RPMI7951 (cell line): ENCODE results near the gene HOXC5. TPM values are rescaled to one million over a fixed set of nuclear protein-coding genes. Genes with fewer than 3 reads are reported as not detected.
"Not testable (repeated sequence)": the region's sequence is repeated elsewhere in the genome, so short reads cannot be mapped to it uniquely, and the experiment has no call there.

Experiments used
- DNase-seq: peaks from one replicate; pipeline ENCODE4 v3.0.0-alpha.2; 2012; ENCODE audit warnings: low read depth
- total RNA-seq: library from RNA; depleted of rRNA; stranded (reverse); fragments of >200 nt; shearing (Covaris generic); gene quantifications from 2 replicates; pipeline ENCODE4 v1.2.3, GENCODE V29; 2014

HOXC5 gene
- total RNA-seq, 1 experiment from 2014 or later: 2.0 TPM

DNA sequence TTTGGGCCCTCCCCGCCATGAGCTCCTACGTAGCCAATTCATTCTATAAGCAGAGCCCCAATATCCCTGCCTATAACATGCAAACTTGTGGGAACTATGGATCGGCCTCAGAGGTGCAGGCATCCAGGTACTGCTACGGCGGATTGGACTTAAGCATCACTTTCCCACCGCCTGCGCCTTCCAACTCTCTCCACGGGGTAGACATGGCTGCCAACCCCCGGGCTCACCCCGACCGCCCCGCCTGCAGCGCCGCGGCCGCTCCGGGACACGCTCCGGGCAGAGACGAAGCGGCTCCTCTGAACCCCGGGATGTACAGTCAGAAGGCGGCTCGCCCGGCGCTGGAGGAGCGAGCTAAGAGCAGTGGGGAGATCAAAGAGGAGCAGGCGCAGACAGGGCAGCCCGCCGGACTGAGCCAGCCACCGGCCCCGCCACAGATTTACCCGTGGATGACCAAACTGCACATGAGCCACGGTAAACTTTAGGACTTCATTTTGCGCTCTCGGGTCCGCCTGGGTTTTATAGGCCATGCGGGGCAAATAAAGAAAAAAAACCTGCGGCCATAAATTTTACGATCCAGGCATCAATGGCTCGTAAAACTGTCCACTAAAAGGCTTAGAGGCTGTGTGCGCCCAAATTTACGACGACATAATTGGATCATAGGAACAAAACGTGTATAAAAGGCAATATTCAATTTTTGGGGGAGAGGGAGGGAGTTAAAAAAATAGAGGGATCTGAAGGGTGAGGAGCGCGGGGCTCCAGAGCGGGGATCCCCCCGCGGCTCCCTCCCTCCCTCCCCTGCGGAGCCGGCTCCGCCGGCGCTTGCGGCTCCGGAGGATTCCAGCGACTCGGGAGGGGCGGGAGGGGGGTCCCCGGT, 493 bp downstream of the HOXC5 start:
- DNase-seq: peak; percentile 64

DNA sequence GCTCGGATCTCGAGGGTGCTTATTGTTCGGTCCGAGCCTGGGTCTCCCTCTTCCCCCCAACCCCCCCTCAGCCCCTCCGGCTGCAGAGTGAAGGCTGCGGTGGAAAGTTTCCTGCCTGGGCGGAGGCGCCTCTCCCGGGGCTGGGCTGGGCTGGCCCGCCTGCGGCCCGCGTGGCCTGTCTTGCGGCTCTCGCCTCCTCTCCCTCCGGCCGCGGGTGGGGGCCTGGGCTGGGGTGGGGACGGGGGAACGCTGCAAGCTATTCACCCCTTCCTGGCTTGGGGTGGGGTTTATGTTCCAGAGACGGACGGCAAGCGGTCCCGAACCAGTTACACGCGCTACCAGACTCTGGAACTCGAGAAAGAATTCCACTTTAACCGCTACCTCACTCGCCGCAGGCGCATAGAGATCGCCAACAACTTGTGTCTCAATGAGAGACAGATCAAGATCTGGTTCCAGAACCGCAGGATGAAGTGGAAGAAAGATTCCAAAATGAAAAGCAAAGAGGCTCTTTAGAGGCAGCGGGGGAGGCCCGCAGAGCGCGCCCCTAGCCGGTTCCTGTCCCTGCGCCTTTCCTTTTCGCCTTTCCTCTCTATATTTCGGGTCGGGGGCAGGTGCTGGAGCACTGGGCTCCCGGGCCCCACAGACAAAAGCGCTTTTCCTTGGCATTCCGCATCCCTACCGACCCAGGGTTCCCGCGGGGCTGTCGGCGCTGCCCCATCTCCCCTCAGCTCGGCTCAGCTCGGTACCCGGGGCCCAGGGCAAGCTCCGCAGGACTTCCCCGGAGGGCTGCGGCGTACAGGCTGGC, 1.3 kb downstream of the HOXC5 start:
- DNase-seq: peak; percentile 76

DNA sequence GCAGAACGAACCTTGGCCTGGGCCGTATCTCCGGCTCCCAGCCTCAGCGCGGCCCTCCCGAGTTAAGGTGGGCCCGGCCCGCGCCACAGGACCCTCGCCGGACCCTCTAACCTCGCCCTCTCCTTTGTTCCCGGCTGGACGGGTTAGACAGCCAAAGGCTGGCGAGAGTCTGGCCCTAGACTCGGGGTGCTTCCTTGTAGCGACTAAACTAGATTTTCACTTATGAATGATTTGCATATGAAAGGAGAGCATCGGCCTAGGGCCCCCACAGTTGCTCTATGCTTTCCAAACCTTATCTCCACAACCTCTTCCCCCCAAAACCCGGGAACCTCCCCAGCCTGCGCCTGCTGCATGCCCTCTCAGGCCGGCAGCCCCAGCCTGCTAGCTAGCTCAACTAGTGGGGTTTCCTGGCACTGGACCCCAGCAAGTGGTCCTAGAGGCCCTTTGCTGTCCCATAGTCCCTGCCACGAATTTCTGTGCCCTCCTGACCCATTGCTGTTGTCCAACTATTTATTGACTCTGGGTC, 2.0 kb downstream of the HOXC5 start:
- DNase-seq: no peak

DNA sequence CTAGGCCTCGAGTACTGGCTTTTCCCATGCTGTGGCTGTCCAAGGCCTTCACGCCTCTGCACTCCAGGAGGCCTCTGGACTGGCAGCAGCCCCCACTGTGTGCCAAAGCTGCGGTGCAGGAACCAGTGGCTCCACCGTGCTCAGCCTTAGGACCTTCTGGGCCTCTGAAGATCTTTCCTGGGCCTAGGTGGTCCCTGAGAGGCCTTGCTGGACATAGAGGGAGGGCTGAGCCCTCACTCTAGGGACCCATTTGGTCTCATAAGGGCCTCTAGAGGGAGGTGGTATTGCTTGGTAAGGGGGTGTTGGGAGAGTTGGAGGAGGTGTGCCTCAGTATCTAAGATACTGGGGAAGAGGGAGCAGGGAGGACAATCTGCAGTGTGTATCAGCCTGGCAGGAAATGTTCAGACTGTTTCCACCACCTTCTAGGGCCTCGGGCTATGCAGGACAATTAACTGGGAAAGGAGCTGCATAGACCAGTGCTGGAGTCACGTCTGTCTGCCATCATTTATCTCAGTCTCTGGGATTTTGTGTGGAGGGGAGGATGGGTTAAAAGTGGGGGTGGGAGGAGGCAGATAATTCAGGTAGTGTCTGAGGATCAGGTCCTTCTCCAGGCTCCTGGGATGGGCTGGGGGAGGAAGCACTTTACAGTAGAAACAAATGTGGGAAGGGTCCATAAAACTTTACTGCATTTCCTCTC, 2.9 kb downstream of the HOXC5 start:
- no peak for DNase-seq

DNA sequence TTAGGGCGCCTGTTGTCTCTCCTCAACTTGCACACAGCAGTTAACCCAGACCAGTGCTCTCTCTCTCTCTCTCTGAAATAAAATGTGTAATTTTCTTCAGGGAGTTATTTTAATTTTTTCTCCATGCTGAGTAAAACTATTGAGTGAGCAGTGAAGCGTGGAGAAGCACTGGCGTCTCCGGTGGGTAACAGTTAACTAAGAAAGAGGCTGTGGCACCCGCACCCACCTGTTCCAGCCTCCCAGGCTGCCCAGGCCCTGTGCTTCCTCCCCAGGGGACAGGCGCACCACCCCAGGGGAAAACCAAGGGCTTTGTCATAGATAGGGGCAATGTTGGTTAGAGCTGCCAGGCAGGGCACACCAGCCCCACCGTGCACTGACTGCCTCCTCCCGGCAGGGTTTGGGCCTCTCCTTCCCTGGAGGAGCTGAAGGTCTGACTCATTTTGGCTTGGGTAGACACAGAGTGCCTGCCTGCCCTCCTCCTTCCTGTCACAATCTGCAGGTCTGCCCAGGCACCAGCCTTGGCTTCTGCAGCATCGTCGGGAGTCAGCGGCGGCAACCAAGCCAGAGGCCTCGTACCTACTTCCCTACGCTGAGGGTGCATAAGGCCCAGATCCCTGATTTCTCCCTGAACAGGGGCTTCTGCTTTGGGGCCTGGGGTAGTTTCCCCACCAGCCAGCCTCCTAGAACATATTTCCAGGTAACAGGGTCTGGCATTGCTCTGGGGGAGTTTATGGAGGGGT, 3.9 kb downstream of the HOXC5 start:
- peak; percentile 57 for DNase-seq

DNA sequence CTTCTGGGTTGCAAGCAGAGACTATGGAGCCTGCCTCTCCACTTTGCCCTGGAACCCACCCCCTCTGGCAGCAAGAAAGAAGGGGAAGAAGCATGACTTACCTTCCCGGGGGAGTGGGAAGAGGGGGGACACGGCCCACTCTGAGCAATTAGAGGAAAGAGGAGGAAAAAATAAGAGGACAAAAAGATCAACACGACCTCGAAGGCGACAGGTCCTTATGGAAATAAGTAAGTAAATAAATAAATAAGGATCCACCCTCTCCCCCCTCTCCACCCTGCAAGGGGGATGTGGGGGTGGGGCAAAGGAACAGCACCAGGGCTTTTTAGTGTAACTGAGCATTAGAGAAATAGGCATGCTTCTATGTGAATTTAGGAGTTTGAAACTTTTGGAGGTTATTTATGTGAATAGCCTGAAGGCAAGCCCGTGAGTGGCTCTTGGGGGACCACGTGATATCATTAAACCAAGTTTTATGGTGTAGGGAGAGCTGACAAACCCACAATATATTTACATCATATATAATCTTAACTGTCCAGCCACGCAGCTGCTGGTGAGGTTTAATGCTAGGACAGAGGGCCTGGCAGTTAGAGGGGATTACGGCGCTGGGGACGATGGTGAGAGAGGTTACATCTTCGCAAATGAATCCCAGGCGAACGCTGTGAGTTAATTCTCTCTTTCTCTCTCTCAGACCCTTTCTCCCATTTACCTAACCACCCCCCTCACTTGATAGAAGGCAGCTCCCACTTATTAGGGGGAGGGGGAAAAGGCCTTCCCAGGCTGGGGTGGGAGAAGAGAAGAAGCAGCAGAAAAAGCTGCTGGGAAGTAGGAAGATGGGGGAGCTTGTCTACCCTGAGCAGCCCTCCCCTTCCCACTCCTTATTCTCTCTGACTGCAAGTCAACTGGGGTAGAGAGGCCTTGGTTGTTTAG, 4.8 kb downstream of the HOXC5 start:
- DNase-seq: no peak

DNA sequence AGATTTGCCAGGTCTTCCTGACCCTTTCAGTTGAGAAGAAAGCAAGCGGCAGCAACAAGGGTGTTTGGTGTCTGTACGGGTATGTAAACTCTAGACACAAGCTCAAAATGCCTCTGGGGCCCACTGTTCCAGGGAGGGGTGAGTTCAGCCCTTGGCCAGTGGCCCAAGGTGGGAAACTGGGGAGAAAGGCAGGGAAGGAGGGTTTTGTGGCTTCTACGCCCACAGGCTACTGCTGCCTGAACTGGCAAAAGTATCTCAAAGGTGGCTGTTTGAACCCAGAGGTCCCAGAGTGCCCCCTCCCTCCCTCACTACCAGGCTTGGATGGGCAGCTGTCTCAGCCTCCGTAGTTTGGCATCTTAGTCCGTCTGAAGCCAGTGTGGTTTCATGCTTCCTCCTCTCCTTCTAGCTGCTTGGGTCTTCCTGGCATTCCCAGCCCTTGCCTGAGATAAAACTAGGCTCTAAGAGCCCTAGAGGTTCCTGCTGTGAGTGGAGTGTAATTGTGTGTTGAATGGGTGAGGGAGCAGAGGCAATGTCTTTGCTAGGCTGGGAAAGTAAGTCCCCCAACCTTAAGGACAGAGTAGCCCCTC, 5.5 kb downstream of the HOXC5 start:
- DNase-seq: no peak

DNA sequence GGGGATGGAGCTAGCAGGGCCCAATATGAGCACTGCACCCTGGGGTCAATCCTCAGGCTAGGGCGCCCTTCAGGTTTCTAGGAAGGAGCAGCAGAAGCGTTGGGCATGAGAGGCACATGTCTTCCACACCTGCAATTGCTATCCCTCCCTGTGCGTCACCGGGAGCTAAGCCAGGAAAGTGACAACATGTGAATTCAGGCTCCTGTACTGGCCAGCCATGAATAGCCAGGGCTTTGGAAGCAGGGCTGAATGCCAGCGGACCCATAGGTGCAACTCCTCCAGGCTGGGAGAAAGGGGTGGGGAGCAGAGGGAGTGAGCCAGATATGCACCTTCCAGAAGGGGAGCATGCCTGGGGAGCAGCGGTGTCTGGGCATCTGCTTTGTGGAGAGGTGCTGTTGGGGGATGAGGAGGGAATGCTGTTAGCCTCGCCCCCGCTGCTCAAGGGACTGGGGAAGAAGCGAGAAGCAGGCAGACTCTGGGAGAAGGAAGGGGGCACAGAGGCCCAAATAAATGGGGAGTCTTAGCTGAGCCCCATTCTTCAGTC, 6.1 kb downstream of the HOXC5 start:
- no peak for DNase-seq

DNA sequence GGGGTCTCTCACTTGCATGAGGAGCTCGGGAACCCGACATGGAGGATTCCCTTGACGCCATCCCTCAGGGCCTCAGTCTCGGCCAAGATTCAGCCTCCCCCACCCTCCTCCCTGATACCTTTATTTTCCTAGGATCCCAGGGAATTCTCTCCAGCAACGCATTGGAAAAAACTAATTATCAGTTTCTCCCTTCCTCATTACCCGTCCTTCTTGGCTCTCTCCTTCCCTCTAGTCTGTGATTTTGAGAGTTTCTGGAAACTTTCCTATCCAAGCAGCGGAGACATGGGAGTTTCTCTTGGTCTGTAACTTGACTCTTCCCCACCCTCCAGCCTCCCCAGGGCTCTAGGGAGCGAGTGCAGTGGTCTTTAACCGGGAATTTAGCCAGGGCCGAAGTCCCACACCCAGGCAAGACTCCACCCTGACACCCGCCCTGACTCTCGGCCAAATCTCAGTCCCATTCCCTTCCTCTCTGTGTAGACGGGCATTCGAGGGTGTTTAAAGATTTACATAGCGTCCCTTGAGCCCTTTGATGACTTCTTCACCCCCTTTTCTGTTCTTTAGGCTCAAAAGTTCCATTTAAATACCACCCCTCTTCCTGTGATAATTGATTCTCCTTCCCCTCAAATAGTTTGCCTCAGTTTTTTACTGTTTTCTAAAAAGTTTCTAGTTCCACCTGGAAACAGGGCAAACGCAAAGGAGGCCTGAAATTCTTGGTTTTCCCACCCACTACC, 6.7 kb downstream of the HOXC5 start:
- no peak for DNase-seq

DNA sequence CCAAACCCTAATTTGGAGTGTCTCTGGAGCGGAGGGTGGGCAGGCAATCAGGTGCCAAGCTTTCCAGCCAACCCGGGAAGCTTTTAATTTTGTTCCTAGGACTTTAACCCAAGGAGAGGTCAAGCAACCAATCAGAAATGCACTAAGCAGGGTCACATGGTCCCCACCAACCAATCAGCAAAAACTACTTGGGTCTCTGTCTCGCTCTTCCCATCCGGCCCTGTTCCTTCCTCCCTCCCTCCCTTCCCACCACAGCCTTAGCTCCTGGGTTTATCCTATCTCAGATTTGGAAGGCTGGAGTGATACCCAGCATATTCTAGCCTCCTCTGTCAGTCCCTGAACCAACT, 7.3 kb downstream of the HOXC5 start:
- peak; percentile 35 for DNase-seq

DNA sequence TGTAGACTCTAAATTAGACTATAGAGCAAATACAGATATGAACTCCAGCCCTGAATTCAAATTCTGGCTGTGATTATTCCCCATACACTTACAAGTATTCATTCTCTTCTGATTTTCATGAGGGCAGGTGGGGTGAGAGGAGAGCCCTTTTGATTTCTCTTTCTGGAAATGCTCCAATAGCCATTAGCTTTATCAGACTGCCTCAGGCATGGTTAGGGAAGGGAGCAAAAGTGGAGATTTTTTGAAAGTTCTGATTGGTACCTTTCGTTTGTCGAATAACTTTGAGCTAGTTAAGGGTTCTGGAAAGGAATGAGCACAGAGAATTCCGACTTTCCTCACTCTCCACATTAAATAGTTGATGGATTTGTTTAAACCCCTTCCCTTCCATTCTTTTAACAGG, 7.8 kb downstream of the HOXC5 start:
- no peak for DNase-seq

DNA sequence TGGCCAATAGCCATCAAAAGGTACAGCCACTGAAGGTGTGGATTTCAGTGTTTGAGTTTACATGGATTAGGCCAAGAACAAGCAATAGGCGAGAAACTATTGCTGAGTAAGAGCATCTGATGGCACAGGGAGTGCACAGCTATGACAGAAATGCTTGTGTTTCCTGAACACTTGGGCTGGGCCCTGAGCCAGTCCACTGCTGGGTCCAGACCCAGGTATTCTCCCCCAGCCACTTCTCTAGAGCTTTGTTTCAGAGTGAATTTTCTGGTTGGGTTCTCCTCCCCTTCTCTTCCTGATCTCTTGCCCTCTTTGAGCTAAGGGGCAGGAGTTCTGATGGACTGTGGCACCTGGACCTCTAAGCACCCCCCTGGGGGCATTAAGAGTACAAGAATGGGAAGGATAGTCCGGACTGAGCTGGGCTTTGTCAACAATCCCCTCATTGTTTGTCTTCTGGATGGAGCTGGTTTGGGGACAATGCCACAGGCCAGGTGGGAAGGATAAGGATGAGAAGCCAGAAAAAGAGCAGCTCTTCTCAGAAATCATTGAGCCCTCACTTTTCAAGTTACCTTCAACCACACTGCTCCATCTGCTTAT, 8.3 kb downstream of the HOXC5 start:
- DNase-seq: no peak

DNA sequence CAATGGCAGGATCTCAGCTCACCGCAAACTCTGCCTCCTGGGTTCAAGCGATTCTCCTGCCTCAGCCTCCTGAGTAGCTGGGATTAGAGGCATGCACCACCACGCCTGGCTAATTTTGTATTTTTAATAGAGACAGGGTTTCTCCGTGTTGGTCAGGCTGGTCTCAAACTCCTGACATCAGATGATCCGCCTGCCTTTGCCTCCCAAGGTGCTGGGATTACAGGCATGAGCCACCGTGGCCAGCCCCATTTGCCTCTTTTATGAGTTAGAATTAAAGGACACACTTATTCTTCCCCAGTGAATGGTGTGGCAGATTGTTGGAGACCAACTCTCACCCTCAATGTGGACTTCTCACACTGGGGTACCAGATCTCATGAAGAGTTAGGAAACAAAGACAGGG, 9.2 kb downstream of the HOXC5 start:
- DNase-seq: not testable (repeated sequence)

DNA sequence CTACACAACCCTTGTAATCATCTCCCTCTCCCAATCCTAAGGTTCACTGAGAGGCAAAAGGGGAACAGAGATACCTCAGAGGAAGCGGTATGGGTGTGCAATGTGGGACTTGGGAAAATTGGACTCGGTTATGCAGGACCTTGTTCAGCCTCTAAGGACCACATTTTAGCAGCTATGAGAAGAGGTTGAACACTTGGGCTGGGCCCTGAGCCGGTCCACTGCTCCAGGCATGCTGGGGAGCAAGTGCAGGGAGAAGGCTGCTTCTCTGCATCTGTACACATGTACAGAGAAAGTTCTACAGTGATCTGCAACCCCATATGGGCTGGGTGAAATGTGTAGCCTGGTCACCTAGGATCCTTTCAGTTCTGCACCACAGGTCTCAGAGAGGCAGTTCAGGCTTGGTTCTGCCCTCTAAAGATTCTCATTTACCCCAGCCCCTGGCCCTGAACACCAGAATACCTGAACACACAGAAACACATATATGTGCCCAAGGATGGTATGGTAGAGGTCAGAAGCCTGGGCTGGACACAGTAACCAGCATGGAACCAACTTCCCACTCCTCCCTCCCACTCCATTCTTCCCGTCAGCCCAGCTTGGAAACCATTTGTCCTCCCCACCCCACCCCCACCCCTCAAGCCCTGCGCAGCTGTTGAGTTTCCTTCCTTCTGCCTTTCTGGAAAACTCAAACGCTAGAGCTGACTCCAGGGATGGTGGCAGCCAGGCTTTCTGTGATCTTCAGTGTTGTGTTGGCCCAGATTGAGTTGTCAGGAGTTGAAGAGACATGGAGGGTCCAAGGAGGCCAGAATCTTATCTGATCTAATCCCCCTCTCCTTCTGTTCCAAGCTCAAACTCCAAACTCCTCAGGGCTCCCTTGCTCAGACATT, 10.4 kb downstream of the HOXC5 start:
- no peak for DNase-seq

DNA sequence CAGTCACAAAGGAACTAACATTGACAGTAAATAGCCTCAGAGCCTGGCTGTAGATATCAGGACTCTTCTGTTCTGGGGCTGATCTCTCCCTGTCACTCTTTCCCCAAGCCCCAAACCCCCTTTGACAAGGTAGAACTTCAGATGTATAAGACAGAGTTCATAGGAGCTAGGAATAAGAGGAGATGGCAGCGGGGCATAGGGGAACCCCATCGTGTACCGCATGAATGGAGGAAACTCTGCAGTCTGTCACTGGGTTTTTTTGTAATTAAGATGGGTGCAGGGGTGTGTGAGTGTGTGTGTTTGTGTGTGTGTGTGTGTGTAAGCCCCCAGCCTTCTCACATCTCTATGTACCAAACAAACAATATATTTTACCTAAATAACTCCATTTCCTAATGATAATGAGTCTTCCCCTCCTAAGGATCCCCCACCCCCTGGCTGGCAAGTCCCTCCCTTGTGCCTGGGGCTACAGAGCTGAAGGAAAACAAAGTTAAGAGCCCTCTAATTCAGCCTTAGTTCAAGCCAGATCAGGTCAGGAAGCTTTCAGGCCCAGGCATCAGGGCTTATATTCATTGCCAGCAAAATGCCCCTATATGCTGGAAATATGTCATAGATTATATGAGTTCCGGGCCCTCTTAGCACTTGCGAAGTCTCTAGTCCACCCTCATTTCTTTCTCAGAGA, 11.7 kb downstream of the HOXC5 start:
- no peak for DNase-seq

DNA sequence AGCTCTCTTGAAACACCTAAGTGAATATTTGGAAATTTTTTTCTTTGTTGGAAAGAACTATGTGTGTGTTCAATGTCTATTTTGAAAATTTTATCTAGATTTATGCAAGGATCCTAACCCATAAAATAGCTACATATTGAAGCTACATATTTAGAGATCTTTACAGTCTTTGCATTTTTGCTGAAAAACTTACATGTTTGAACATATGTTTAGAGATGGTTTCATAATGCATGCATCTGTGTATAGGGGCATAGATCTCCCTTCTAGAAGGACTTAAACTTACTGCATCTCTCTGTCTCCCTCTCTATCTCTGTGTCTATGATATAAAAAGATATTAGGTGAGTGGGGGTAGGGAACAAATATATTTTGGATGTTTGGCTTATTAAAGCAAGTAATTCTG, 12.6 kb downstream of the HOXC5 start:
- DNase-seq: no peak
